ENCODE data around the gene SHMT2. TPM values are rescaled to one million over a fixed set of nuclear protein-coding genes. Genes with fewer than 3 reads are reported as not detected.
A peak's percentile ranks its signal among the peaks of the same experiment; 100 is the strongest.

Gene SHMT2
- total and polyA plus RNA-seq, 9 of the 15 experiments (the other 6 are each of a cell fraction or from before 2014, with no cell fraction given) = 46.1 to 319 (median 115) TPM

DNA sequence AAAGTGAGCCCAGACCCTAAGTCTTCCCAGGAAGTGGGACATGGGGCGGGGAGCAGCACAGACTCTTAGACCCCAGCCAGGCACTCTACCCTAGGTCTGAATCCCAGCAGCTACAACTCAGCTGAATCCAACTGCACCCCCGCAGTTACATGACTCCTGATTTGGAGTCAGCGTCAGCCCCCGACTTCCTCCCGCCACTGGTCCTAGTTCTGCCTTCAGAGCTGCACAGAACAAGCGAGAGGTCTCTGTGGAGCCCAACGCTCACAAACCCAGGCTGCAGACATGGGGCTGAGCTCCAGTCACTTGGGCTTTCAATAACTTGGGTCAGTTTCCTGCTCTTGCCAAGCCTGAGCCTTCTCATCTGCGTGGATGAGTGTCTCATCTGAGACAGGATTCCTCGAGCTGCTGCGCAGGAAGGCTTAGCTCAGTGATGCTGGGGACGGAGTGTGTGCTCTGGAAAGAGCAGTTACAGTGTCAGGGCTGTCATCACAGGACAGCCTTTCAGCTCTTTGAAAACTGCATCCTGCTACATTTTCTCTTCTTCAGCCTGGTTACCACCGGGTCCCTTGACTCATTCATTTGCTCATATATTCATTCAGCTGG lies 43.5 kb upstream of the SHMT2 start:
- ChIA-PET POLR2A (interaction anchor here (0.6 to 1.6 kb wide), 8 partner anchors 19 to 207 kb away, joined by 3 to 6 read pairs (median 4); partner anchors contain the start of genes NEMP1 and STAC3), CTCF (ENCODE audit: low intra/inter-chr PET ratio) (interaction anchor here (1.7 kb wide), 1 partner anchor 62 kb away, joined by 4 read pairs; no protein-coding TSS in a partner anchor)
- no peak overlapping the region for H2AFZ ChIP-seq (ENCODE audit: low read depth, low read length)
- peaks cover 47 to 75% of the 10 kb centered on the region in 2 experiments for H3K27me3 ChIP-seq (ENCODE audit: control insufficient read depth in 2 of 2, insufficient read depth in 2 of 2, low read length in 2 of 2)
- H3K4me1 ChIP-seq (replicated peaks in 1 of 2; ENCODE audit: control insufficient read depth in 2 of 2, insufficient read depth in 2 of 2, low read length in 2 of 2) = peaks cover 0 to 26% of the 10 kb centered on the region in 2 experiments; a peak in 3 of 5 replicates
- no peak overlapping the region for H3K9ac ChIP-seq (ENCODE audit: insufficient read depth in 1 of 2, low read depth in 2 of 2, low read length in 2 of 2)
- WGBS (ENCODE audit: insufficient coverage, low coverage, missing lambda C conversion rate) = 5% methylated on average over 12 of the region's 12 CpGs
- H3K4me2 ChIP-seq (ENCODE audit: insufficient read depth, low read length) = no peak overlapping the region
- H3K36me3 ChIP-seq (ENCODE audit: control insufficient read depth, insufficient read depth, low read length) = no peaks in the 10 kb centered on the region
- no peaks in the 10 kb centered on the region for H3K9me3 ChIP-seq (replicated peaks; ENCODE audit: control insufficient read depth, insufficient read depth, low read depth, low read length)
- peaks cover 5% of the 10 kb centered on the region for H3K9me1 ChIP-seq (ENCODE audit: control insufficient read depth, insufficient read depth, low read length)
- FAIRE-seq = no peak
- peaks cover 17% of the 10 kb centered on the region for H4K20me1 ChIP-seq (replicated peaks; ENCODE audit: control insufficient read depth, insufficient read depth, low read length)
- intact Hi-C loops (cut with micrococcal nuclease) = no loop called here
- no peaks in the 10 kb centered on the region for H3K79me2 ChIP-seq (ENCODE audit: control insufficient read depth, insufficient read depth, low read length)
- in situ Hi-C loops (cut with MboI) = loop anchor here (10.0 kb wide), 1 partner anchor 431 kb away; the partner anchor contains the start of gene PRIM1
- no TSS peak for BruUV-seq (replicated peaks)
- TF ChIP-seq, protein P1, sequence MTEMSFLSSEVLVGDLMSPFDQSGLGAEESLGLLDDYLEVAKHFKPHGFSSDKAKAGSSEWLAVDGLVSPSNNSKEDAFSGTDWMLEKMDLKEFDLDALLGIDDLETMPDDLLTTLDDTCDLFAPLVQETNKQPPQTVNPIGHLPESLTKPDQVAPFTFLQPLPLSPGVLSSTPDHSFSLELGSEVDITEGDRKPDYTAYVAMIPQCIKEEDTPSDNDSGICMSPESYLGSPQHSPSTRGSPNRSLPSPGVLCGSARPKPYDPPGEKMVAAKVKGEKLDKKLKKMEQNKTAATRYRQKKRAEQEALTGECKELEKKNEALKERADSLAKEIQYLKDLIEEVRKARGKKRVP (CRISPR knock-in tag; IDR thresholded peaks at IDR 0.05) = no peak
- TF ChIP-seq EGR1 (conservative IDR thresholded peaks at IDR 0.05) = 0 out of 2 replicates have a peak, but pooled peaks have one; percentile 41
- ATAC-seq = no peak
- no peak overlapping the region for H3K4me3 ChIP-seq
- DNase-seq (ENCODE audit: extremely low read depth in 1 of 4, low spot score in 3 of 4) = no peak
- no peak overlapping the region for H3K27ac ChIP-seq (ENCODE audit: extremely low read depth, low read depth, low read length)

Data from K562 (cell line).